Esophagus mucosa (tissue), 1 donor: ENCODE results near the gene NXPH3. TPM values are rescaled to one million over a fixed set of nuclear protein-coding genes. Genes with fewer than 3 reads are reported as not detected.

ENCODE experiments used
- ATAC-seq: fragments of 200-7000 bp; cut with Tn5 transposase; one replicate; pipeline ENCODE4 v1.9.1; 2020
- total RNA-seq: library from RNA; stranded (reverse); gene quantifications from one replicate; pipeline ENCODE4 v1.2.4, GENCODE V29; 2023
- donor health status: DM: yes; HTN: yes; CAD: no.

Gene NXPH3
- total RNA-seq, 1 donor from 2014 or later: 0.16 TPM

- peak; percentile 17 for ATAC-seq
Observed at GRCh38 chr17:49576088-49576916, 631 bp downstream of the NXPH3 start.

- no peak for ATAC-seq
Observed at GRCh38 chr17:49576917-49577649, 1.4 kb downstream of the NXPH3 start.

- no peak for ATAC-seq
Observed at GRCh38 chr17:49577650-49577934, 1.9 kb downstream of the NXPH3 start.

- ATAC-seq: no peak
Observed at GRCh38 chr17:49577963-49578362, 2.3 kb downstream of the NXPH3 start.

- ATAC-seq: no peak
Observed at GRCh38 chr17:49578414-49578813, 2.7 kb downstream of the NXPH3 start.

GRCh38 chr17:49578952-49579500 is 3.4 kb downstream of the NXPH3 start:
- ATAC-seq: no peak

- ATAC-seq: no peak
Observed at GRCh38 chr17:49579522-49579921, 3.9 kb downstream of the NXPH3 start.

- ATAC-seq: no peak
Observed at GRCh38 chr17:49580055-49580721, 4.5 kb downstream of the NXPH3 start.

GRCh38 chr17:49580981-49581647 is 5.4 kb downstream of the NXPH3 start:
- ATAC-seq: no peak

GRCh38 chr17:49581648-49581998 is 6.0 kb downstream of the NXPH3 start:
- no peak for ATAC-seq

GRCh38 chr17:49582055-49582722 is 6.5 kb downstream of the NXPH3 start:
- no peak for ATAC-seq

GRCh38 chr17:49582789-49583188 is 7.1 kb downstream of the NXPH3 start:
- no peak for ATAC-seq

GRCh38 chr17:49583226-49583625 is 7.6 kb downstream of the NXPH3 start:
- ATAC-seq: no peak

- no peak for ATAC-seq
Observed at GRCh38 chr17:49583889-49584288, 8.2 kb downstream of the NXPH3 start.

GRCh38 chr17:49585422-49586027 is 9.9 kb downstream of the NXPH3 start:
- peak; percentile 63 for ATAC-seq

GRCh38 chr17:49587366-49588073 is 11.8 kb downstream of the NXPH3 start:
- no peak for ATAC-seq

GRCh38 chr17:49588312-49588711 is 12.6 kb downstream of the NXPH3 start:
- no peak for ATAC-seq

- no peak for ATAC-seq
Observed at GRCh38 chr17:49588726-49589576, 13.3 kb downstream of the NXPH3 start.

GRCh38 chr17:49589577-49589927 is 13.9 kb downstream of the NXPH3 start:
- no peak for ATAC-seq

- no peak for ATAC-seq
Observed at GRCh38 chr17:49590874-49591273, 15.2 kb downstream of the NXPH3 start.
